Smooth muscle cell (in vitro differentiated cells): Measurements from ENCODE around the gene RHOB. TPM values are rescaled to one million over a fixed set of nuclear protein-coding genes. Genes with fewer than 3 reads are reported as not detected.

Experiments used
- DNase-seq: peaks from one replicate; lab custom pipeline; 2025; ENCODE audit not compliant: unreplicated experiment; lab: John Stamatoyannopoulos, UW
- H2AFZ ChIP-seq: fragments of 200-600 bp; sonication (generic); 2 replicates; pipeline ENCODE4 v1.6.0; 2016; ENCODE audit warnings: antibody characterized with exemption, low read depth, mild to moderate bottlenecking
- H3F3A ChIP-seq: fragments of 200-600 bp; sonication (generic); 2 replicates; pipeline ENCODE4 v1.6.0; 2017; ENCODE audit warnings: antibody characterized with exemption, low read depth
- H3K27ac ChIP-seq: fragments of 200-600 bp; sonication (generic); 2 replicates; pipeline ENCODE4 v1.5.1; 2016; ENCODE audit warnings: low read depth, mild to moderate bottlenecking
- H3K27me3 ChIP-seq: fragments of 200-600 bp; sonication (generic); 2 replicates; pipeline ENCODE4 v1.6.1; 2016; ENCODE audit warnings: low read depth, mild to moderate bottlenecking
- H3K36me3 ChIP-seq: fragments of 200-600 bp; sonication (generic); 2 replicates; pipeline ENCODE4 v1.5.1; 2016; ENCODE audit warnings: low read depth
- H3K4me1 ChIP-seq: fragments of 200-600 bp; sonication (generic); 2 replicates; pipeline ENCODE4 v1.5.1; 2016; ENCODE audit warnings: low read depth
- H3K4me2 ChIP-seq: fragments of 200-600 bp; sonication (generic); 2 replicates; pipeline ENCODE4 v1.6.0; 2016; ENCODE audit warnings: mild to moderate bottlenecking
- H3K4me3 ChIP-seq: fragments of 200-600 bp; sonication (generic); 2 replicates; pipeline ENCODE4 v1.5.1; 2016; ENCODE audit warnings: mild to moderate bottlenecking
- H3K79me2 ChIP-seq: fragments of 200-600 bp; sonication (generic); 2 replicates; pipeline ENCODE4 v1.6.0; 2016; ENCODE audit warnings: low read depth, mild to moderate bottlenecking
- H3K9ac ChIP-seq: fragments of 200-600 bp; sonication (generic); 2 replicates; pipeline ENCODE4 v1.6.0; 2016; ENCODE audit warnings: low read depth
- H3K9me3 ChIP-seq: fragments of 200-600 bp; sonication (generic); replicated peaks from 2 replicates; pipeline ENCODE4 v1.5.1; 2016; ENCODE audit warnings: low read depth
- H4K20me1 ChIP-seq: fragments of 200-600 bp; sonication (generic); 2 replicates; pipeline ENCODE4 v1.6.0; 2016; ENCODE audit warnings: low read depth
- CTCF ChIP-seq: fragments of 200-600 bp; sonication (generic); IDR thresholded peaks from 2 replicates; pipeline ENCODE4 v1.5.1; 2017; ENCODE audit warnings: borderline replicate concordance, mild to moderate bottlenecking, antibody characterized with exemption; ENCODE audit not compliant: insufficient read depth, poor library complexity, severe bottlenecking
- WGBS: methylation state at CpG from one replicate; pipeline ENCODE4 v1.1.7; 2016; ENCODE audit warnings: low lambda C conversion rate; 5-methylcytosine and 5-hydroxymethylcytosine counted together
- polyA plus RNA-seq: library from polyadenylated mRNA; unstranded; fragments of >200 nt; fragmentation: Nextera tagmentation; extraction: Ambion mirVana; gene quantifications from 2 replicates; pipeline ENCODE4 v1.2.1, GENCODE V29; 2016
- total RNA-seq: library from RNA; depleted of rRNA; stranded (reverse); fragments of >200 nt; gene quantifications from 2 replicates; pipeline ENCODE4 v1.2.3, GENCODE V29; 2014

Gene RHOB
- total and polyA plus RNA-seq, 2 experiments from 2014 or later, result 75.9 to 218 TPM

GRCh38 chr2:20454036-20454981 is 7.4 kb downstream of the RHOB start:
- WGBS, result 95% methylated on average over 7 of the region's 7 CpGs
- H2AFZ ChIP-seq, result no peak overlapping the region
- peaks cover 18% of the 10 kb centered on the region for H3F3A ChIP-seq
- H3K36me3 ChIP-seq, result no peaks in the 10 kb centered on the region
- H3K4me3 ChIP-seq, result no peak overlapping the region
- no peak overlapping the region for H3K27ac ChIP-seq
- H3K79me2 ChIP-seq, result no peaks in the 10 kb centered on the region
- H3K9me3 ChIP-seq, result no peaks in the 10 kb centered on the region
- no peak overlapping the region for H3K4me2 ChIP-seq
- no peak for DNase-seq
- peaks cover 18% of the 10 kb centered on the region for H4K20me1 ChIP-seq
- H3K4me1 ChIP-seq, result peaks cover 28% of the 10 kb centered on the region
- no peak overlapping the region for H3K9ac ChIP-seq
- TF ChIP-seq CTCF, result no peak
- H3K27me3 ChIP-seq, result no peaks in the 10 kb centered on the region

GRCh38 chr2:20455076-20455587 is 8.3 kb downstream of the RHOB start:
- Histone ChIP-seq H3K4me1 (peaks cover 20% of the 10 kb centered on the region), H3K4me2 (no peak overlapping the region), H3K9me3 (no peaks in the 10 kb centered on the region), H3K27ac (no peak overlapping the region), H2AFZ (no peak overlapping the region), H3K79me2 (no peaks in the 10 kb centered on the region), H3K36me3 (no peaks in the 10 kb centered on the region), H3K4me3 (no peak overlapping the region), H3K9ac (no peak overlapping the region), H4K20me1 (peaks cover 10% of the 10 kb centered on the region), H3K27me3 (no peaks in the 10 kb centered on the region), H3F3A (peaks cover 11% of the 10 kb centered on the region)
- 94% methylated on average over 3 of the region's 3 CpGs for WGBS
- DNase-seq, result no peak
- no peak for TF ChIP-seq CTCF

GRCh38 chr2:20456116-20456571 is 9.3 kb downstream of the RHOB start:
- H3K9ac ChIP-seq, result no peak overlapping the region
- TF ChIP-seq CTCF, result no peak
- H3K9me3 ChIP-seq, result no peaks in the 10 kb centered on the region
- no peak for DNase-seq
- H3K4me2 ChIP-seq, result no peak overlapping the region
- no peak overlapping the region for H3K4me3 ChIP-seq
- no peak overlapping the region for H2AFZ ChIP-seq
- H3K27me3 ChIP-seq, result no peaks in the 10 kb centered on the region
- H3F3A ChIP-seq, result peaks cover 5% of the 10 kb centered on the region
- no peaks in the 10 kb centered on the region for H4K20me1 ChIP-seq
- no peaks in the 10 kb centered on the region for H3K79me2 ChIP-seq
- H3K4me1 ChIP-seq, result peaks cover 10% of the 10 kb centered on the region
- peak overlapping the region; percentile 60 for H3K27ac ChIP-seq
- H3K36me3 ChIP-seq, result no peaks in the 10 kb centered on the region
